Mammary epithelial cell (primary cell): Measurements from ENCODE around the gene SNX10.

Experiments used
- CTCF ChIP-seq, 2 donors: IDR thresholded peaks in 1 of 2; conservative IDR thresholded peaks in 1 of 2; 2 replicates each; pipeline ENCODE4 v1.5.1; 2011 to 2012; ENCODE audit warnings: inconsistent platforms in 2 of 2, low read length in 2 of 2, mild to moderate bottlenecking in 2 of 2, control low read depth in 1 of 2, low read depth in 1 of 2; ENCODE audit not compliant: insufficient read depth in 1 of 2; ENCODE audit errors: extremely low read depth in 1 of 2
- EZH2 ChIP-seq: IDR thresholded peaks from 2 replicates; pipeline ENCODE4 v1.6.1; 2012; ENCODE audit warnings: low read length, inconsistent platforms, borderline replicate concordance

- TF ChIP-seq CTCF (conservative IDR thresholded peaks at IDR 0.05 in 1 of 2, IDR thresholded peaks at IDR 0.05 in 1 of 2; ENCODE audit: extremely low read depth in 1 of 2, insufficient read depth in 1 of 2, low read depth in 1 of 2, low read length in 2 of 2) = no peak
- TF ChIP-seq EZH2 = no peak
These were observed 5.5 kb upstream of the SNX10 start for GRCh38 chr7:26286157-26286556.
